Fibroblast of the aortic adventitia (primary cell): ENCODE data around the gene KCNK5. TPM values are rescaled to one million over a fixed set of nuclear protein-coding genes. Genes with fewer than 3 reads are reported as not detected.

ENCODE experiments used
- DNase-seq: peaks from one replicate; pipeline ENCODE4 v3.0.0-alpha.2; 2010; ENCODE audit warnings: low read depth
- H3K4me3 ChIP-seq: 2 replicates; pipeline ENCODE4 v1.5.1; 2011; ENCODE audit warnings: low read depth, mild to moderate bottlenecking, control low read depth, low read length, moderate library complexity
- total RNA-seq: library from RNA; depleted of rRNA; stranded (reverse); fragments of >200 nt; gene quantifications from 2 replicates; pipeline ENCODE4 v1.2.3, GENCODE V29; 2012; ENCODE audit warnings: low replicate concordance
- TF ChIP-seq, protein P1 (sequence below): IDR thresholded peaks from 2 replicates; pipeline ENCODE4 v1.5.1; 2011; ENCODE audit warnings: mild to moderate bottlenecking, low read length, control low read depth, inconsistent platforms; ENCODE audit not compliant: insufficient read depth

KCNK5 gene
- total RNA-seq, 1 donor: under 0.01 TPM

DNA sequence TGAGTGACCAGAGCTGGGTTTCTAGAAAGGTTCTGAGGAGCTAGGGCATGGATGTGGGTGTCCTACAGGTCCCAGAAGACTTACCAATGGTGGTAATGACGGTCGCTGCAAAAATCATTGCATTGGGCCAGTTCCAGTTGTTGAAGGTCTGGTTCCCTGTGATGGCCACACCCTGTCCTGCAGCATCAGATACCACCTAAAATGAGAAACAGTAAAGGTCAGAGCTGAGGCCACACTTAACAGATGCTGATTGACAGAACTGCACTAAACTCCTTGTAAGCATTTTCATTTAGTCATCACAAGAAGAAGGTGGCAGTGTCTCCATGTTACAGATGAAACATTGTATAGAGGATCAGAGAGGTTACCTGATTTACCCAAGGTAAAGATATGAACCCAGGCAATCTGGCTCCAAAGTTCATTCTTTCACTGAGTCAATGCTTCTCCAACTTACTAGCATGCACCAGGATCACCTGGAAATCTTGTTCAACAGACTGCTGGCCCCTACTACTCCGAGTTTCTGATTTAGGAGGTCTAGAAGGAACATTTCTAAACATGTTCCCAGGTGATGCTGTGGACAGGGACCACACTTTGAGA is 33.4 kb downstream of the KCNK5 start:
- TF ChIP-seq, protein P1, sequence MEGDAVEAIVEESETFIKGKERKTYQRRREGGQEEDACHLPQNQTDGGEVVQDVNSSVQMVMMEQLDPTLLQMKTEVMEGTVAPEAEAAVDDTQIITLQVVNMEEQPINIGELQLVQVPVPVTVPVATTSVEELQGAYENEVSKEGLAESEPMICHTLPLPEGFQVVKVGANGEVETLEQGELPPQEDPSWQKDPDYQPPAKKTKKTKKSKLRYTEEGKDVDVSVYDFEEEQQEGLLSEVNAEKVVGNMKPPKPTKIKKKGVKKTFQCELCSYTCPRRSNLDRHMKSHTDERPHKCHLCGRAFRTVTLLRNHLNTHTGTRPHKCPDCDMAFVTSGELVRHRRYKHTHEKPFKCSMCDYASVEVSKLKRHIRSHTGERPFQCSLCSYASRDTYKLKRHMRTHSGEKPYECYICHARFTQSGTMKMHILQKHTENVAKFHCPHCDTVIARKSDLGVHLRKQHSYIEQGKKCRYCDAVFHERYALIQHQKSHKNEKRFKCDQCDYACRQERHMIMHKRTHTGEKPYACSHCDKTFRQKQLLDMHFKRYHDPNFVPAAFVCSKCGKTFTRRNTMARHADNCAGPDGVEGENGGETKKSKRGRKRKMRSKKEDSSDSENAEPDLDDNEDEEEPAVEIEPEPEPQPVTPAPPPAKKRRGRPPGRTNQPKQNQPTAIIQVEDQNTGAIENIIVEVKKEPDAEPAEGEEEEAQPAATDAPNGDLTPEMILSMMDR: no peak
- no peak for DNase-seq
- H3K4me3 ChIP-seq: no peak overlapping the region

DNA sequence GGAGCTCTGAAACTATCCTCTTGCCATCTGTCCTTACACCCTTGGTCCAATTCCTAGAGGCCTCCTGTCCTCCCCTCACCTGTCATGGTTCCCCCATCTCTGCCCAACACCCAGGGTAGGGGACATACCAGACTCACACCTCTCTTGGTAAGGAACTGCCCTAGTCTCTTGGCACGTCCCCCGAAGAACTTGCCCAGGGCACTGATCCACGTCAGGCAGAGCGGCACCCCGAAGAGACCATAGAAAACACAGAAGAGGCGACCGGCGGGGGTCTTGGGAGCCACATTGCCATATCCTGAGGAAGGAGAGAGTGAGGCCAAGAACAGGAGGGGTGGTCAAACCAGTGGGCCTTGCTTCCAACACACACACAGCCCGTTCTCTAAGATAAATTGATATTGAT is 34.8 kb downstream of the KCNK5 start:
- DNase-seq: no peak
- TF ChIP-seq, protein P1: no peak
- H3K4me3 ChIP-seq: no peak overlapping the region

DNA sequence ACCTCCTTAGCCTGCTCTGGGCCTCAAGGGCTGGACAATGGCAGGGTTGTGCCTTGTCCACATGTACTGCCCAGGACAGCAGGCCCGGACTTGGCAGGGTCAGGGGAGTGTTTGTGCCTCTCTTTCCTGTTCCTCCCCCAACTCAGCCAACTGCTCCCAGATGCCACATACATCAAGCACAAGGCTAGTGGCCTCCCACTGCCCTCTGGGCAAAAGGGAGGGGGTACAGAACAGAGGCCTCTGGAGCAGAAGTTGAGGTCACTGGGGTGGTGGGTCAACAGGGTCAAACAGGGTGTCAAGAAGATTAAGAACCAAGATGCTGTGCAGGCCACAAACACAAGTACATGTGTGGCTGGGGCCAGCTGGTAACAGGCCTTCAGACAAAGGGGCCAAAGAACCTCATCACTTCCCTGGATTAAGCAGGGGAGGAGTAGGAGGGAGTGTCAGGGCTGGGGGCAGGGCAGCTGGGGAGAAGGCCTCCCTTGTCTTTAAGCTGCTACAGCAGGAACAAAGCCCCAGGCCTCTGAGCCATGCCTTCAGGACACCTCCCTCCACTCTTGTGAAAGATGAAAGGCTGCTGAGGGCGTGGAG is 36.0 kb downstream of the KCNK5 start:
- H3K4me3 ChIP-seq: no peak overlapping the region
- TF ChIP-seq, protein P1: no peak
- no peak for DNase-seq

DNA sequence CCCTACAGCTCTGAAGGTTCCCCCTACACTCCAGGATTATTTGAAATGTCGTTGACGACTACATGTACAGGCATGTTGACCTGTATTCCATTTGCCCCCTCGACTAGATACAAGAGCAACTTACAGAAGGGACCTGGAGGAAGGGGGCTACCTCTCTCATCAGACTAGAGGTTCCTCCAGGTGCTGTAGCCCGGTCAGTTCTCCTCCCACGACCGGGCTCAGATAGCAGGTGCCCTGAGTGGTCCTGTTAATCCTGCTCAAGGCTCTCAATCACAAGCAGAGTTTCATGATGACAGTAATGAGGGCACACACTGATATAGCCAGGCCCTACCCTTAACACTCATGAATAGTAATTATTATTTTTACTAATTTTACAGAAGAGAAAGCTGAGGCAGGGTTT is 36.5 kb downstream of the KCNK5 start:
- TF ChIP-seq, protein P1: no peak
- no peak for DNase-seq

DNA sequence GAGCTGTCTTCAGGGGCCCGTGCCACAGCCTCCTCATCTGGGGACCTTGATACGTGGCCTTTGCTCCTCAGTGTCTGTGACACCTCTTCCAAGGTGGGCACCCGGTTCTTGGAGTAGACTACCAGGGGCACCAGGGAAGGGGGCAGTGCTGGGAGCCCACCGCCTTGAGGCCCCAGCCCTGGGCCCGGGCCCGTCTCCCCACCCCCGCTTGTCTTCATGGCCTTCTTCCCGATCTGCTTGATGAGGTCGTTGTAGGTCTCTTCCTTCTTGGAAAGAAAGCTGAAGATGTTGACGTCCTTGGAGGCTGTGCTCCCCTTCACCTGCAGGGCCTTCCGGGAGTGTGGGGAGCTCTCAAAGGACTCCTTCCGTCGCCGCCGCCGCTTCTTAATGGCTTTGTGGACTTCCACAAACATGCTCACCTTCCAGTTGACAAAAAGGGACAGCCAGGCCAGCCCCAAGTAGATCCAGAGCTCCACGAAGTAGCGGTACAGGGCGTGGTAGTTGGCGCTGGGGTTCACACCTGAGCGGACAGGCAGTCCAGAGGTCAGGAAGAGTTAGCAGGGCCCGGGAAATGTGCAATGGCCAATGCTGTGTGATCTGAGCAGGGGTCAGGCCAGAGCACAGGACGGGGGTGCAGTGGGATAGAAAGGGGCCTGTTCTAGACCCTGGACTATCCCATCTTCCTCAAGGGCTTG is 37.9 kb downstream of the KCNK5 start:
- H3K4me3 ChIP-seq: no peak overlapping the region
- DNase-seq: no peak
- TF ChIP-seq, protein P1: no peak

More for the DNA sequence above, 36.5 kb downstream of the KCNK5 start:
- H3K4me3 ChIP-seq: no peak overlapping the region

DNA sequence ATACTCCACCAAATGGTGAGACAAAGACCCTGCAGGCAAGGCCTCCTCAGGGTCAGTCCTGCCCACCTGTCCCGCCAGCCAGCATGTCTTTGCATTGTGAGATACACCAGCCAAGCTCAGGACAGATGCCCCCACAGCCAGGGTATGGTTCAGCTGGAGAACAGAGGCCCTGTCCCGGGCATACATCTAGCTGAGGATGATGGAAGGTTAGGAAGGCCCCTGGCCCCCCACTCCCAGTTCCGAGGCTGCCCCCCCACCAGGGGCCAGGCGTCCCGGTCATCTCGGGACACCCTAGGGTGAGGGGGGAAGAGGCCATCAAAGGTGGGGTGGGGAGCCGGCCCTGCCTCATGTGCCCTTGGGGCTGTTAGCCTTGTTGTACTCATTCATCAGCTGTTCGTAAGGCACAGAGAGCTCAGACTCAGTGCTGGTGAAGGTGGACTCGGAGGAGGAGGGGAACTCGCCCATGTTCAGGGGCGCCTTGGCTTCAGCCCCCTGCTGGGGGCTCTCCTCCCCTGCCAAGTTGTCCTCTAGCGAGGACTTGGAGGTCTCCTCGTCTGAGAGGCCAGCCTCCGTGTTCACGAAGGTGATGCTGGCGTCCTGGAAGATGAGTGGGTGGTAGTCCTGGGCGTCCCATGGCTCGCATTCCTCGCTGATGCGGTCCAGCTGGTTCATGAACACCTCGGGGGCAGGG is 38.6 kb downstream of the KCNK5 start:
- DNase-seq: no peak
- TF ChIP-seq, protein P1: no peak
- no peak overlapping the region for H3K4me3 ChIP-seq
